ENCODE results near the gene ATP1A1. TPM values are rescaled to one million over a fixed set of nuclear protein-coding genes. Genes with fewer than 3 reads are reported as not detected.
A peak's percentile ranks its signal among the peaks of the same experiment; 100 is the strongest.

ATP1A1 gene
- total RNA-seq, 1 experiment from 2014 or later: 286 TPM

- no peak for TF ChIP-seq ZNF512 (CRISPR knock-in tag; IDR thresholded peaks at IDR 0.05; ENCODE audit: borderline replicate concordance)
- no peak for TF ChIP-seq FOXK1 (CRISPR knock-in tag; IDR thresholded peaks at IDR 0.05)
- TF ChIP-seq KAT7 (CRISPR knock-in tag; IDR thresholded peaks at IDR 0.05; ENCODE audit: borderline replicate concordance): no peak
- no peak for TF ChIP-seq RORB (CRISPR knock-in tag; IDR thresholded peaks at IDR 0.05)
These were observed 78.7 kb downstream of the ATP1A1 start (continued) for GRCh38 chr1:116451702-116452101.

DNA sequence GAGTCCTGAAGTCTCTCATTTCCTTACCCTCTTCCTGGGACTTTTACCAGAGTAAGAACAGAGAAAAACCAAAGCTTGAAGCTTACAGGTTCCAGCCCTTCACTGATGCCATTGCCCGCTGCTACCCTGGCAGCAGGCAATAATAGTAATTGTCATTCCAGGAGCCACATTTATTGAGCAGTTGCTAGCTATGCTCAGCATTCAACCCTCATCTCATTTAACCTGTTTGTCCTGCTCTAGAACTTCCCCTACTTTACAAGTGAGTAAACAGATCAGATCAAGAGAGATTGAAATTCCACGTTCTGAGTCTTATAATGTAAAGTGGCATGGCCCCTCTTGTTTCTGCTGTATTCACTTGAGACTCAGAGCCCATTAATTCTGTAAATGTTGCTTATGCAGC lies 80.4 kb downstream of the ATP1A1 start:
- ChIA-PET POLR2A (no interaction called here), CTCF (interaction anchor here (0.6 to 1.3 kb wide), 4 partner anchors 32 to 635 kb away, joined by 3 to 4 read pairs (median 3); no protein-coding TSS in a partner anchor)

GRCh38 chr1:116453906-116454305 lies 80.9 kb downstream of the ATP1A1 start:
- H3K4me3 Mint-ChIP-seq: no peak overlapping the region
- H3K27me3 Mint-ChIP-seq (ENCODE audit: low read depth): no peaks in the 10 kb centered on the region; the same call in 1 of the 2 replicates
- ChIA-PET CTCF (interaction anchor here (0.6 to 1.3 kb wide), 4 partner anchors 31 to 635 kb away, joined by 3 to 4 read pairs (median 3); no protein-coding TSS in a partner anchor), POLR2A (no interaction called here)
- peak overlapping the region; percentile 66; the same call in 1 of the 2 replicates for H3K27ac Mint-ChIP-seq
- H3K9me3 Mint-ChIP-seq: no peaks in the 10 kb centered on the region
- no peaks in the 10 kb centered on the region for H3K36me3 Mint-ChIP-seq
- H3K4me1 Mint-ChIP-seq: peaks cover 17% of the 10 kb centered on the region
- no peak for DNase-seq (ENCODE audit: low spot score)
- peak; percentile 83 for ATAC-seq
- TF ChIP-seq ZNF121 (CRISPR knock-in tag; IDR thresholded peaks at IDR 0.05): no peak
- TF ChIP-seq FOXJ3 (CRISPR knock-in tag; IDR thresholded peaks at IDR 0.05; ENCODE audit: borderline replicate concordance): no peak
- TF ChIP-seq CREB1 (CRISPR knock-in tag; IDR thresholded peaks at IDR 0.05): no peak
- TF ChIP-seq ZNF423 (CRISPR knock-in tag; IDR thresholded peaks at IDR 0.05): no peak
- TF ChIP-seq NR3C1 (CRISPR knock-in tag; conservative IDR thresholded peaks at IDR 0.05; ENCODE audit: low read depth): no peak
- TF ChIP-seq NFE2L1 (CRISPR knock-in tag; IDR thresholded peaks at IDR 0.05): no peak
- TF ChIP-seq GTF2I (CRISPR knock-in tag; conservative IDR thresholded peaks at IDR 0.05): no peak
- TF ChIP-seq HMGA2 (CRISPR knock-in tag; IDR thresholded peaks at IDR 0.05): no peak
- TF ChIP-seq CDX4 (CRISPR knock-in tag; IDR thresholded peaks at IDR 0.05; ENCODE audit: borderline replicate concordance): no peak
- TF ChIP-seq TEAD4 (CRISPR knock-in tag; IDR thresholded peaks at IDR 0.05): no peak
- no peak for TF ChIP-seq NR1H2 (CRISPR knock-in tag; IDR thresholded peaks at IDR 0.05)

More for the DNA sequence above, 80.4 kb downstream of the ATP1A1 start:
- H3K9me3 Mint-ChIP-seq: no peaks in the 10 kb centered on the region
- ATAC-seq (peak; percentile 16; the same call in 1 of the 2 replicates), DNase-seq (ENCODE audit: low spot score) (no peak)
- TF ChIP-seq ZNF671 (CRISPR knock-in tag; IDR thresholded peaks at IDR 0.05) (no peak), CBFB (CRISPR knock-in tag; IDR thresholded peaks at IDR 0.05; ENCODE audit: low read depth) (no peak), ZNF263 (CRISPR knock-in tag; IDR thresholded peaks at IDR 0.05; ENCODE audit: low read depth) (no peak), PRRX2 (CRISPR knock-in tag; IDR thresholded peaks at IDR 0.05) (no peak), GTF2I (CRISPR knock-in tag; conservative IDR thresholded peaks at IDR 0.05) (no peak), ATF1 (CRISPR knock-in tag; IDR thresholded peaks at IDR 0.05) (no peak), EMX1 (CRISPR knock-in tag; IDR thresholded peaks at IDR 0.05) (no peak), CTCF (IDR thresholded peaks at IDR 0.05) (no peak), JUN (CRISPR knock-in tag; IDR thresholded peaks at IDR 0.05) (no peak), ZNF138 (CRISPR knock-in tag; conservative IDR thresholded peaks at IDR 0.05) (no peak), FOXK1 (CRISPR knock-in tag; IDR thresholded peaks at IDR 0.05) (no peak), SMAD3 (CRISPR knock-in tag; IDR thresholded peaks at IDR 0.05; ENCODE audit: borderline replicate concordance) (no peak)
- TF ChIP-seq, protein P1, sequence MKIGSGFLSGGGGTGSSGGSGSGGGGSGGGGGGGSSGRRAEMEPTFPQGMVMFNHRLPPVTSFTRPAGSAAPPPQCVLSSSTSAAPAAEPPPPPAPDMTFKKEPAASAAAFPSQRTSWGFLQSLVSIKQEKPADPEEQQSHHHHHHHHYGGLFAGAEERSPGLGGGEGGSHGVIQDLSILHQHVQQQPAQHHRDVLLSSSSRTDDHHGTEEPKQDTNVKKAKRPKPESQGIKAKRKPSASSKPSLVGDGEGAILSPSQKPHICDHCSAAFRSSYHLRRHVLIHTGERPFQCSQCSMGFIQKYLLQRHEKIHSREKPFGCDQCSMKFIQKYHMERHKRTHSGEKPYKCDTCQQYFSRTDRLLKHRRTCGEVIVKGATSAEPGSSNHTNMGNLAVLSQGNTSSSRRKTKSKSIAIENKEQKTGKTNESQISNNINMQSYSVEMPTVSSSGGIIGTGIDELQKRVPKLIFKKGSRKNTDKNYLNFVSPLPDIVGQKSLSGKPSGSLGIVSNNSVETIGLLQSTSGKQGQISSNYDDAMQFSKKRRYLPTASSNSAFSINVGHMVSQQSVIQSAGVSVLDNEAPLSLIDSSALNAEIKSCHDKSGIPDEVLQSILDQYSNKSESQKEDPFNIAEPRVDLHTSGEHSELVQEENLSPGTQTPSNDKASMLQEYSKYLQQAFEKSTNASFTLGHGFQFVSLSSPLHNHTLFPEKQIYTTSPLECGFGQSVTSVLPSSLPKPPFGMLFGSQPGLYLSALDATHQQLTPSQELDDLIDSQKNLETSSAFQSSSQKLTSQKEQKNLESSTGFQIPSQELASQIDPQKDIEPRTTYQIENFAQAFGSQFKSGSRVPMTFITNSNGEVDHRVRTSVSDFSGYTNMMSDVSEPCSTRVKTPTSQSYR (CRISPR knock-in tag; IDR thresholded peaks at IDR 0.05): no peak
- no peaks in the 10 kb centered on the region for H3K36me3 Mint-ChIP-seq
- H3K4me3 Mint-ChIP-seq: no peak overlapping the region
- H3K4me1 Mint-ChIP-seq: peaks cover 13% of the 10 kb centered on the region
- no peaks in the 10 kb centered on the region; the same call in 1 of the 2 replicates for H3K27me3 Mint-ChIP-seq (ENCODE audit: low read depth)
- no peak overlapping the region for H3K27ac Mint-ChIP-seq
